GM21526 (cell line): Measurements from ENCODE around the gene TMEFF2.

ENCODE experiments used
- ATAC-seq: cut with Tn5 transposase; IDR thresholded peaks from one replicate; pipeline ENCODE4 v1.9.1; 2021; ENCODE audit warnings: moderate library complexity; ENCODE audit not compliant: unreplicated experiment, low FRiP score

TMEFF2 gene

DNA sequence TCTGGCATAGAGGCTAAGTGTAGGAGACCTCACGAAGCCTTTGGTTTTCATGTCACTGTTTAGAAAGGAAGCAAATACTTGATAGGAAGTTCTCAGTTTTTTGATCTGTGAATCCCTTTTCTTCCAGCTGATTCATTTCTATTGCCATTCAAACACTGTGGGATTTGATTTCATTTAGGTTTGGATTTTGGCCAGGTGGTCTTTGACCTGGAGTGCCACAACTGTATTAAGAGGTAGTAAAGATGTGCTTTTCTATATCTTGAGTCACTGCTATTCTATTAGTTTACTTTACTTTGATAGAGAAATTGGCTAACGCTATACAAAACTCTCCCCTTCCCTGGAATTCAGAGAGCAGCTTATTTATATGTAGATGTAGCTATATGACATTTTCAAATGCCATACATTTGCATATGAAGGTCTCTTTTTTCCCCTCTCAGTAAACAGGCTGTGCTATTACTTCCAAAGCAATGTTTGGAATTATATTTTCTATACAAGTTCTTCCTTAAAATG is 215.5 kb downstream of the TMEFF2 start:
- ATAC-seq: no peak

GRCh38 chr2:191977754-191978153 is 217.0 kb downstream of the TMEFF2 start:
- ATAC-seq: no peak

DNA sequence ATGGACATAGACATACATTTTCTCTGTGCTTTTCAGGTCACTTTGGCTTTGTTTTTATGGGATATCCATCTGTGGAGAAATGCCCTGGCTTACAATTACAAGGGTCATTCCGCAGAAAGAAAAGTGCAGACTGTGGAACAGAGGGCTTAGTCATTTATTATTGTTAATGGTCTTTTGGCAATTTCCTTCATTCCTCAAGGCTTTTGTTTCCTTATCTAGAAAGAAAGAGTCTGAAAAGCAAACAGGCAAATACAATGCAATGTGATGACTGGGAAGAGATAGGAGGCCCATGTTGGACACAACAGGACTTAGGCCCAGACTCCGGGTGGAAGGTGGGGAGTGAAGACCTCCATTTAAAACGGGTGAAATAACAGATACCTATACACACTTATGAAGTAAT is 218.3 kb downstream of the TMEFF2 start:
- ATAC-seq: no peak

DNA sequence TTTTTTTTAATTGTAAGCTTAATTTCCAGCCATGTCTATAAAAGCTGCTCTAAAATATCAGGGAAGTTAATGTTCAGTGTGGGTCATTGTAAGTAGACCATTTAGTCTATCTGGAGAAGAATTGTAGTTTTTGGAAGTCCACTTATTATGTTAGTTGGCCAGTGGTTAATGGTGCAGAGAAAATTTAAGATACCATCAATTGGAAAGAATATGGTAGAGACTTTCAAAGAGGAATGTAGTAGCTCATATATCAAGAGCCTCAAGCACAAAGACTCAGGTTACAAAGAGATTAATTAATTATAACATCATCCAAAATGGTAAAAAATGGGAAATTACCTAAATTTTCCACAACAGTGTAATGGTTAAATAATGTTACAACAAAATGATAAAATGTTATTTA is 220.1 kb downstream of the TMEFF2 start:
- no peak for ATAC-seq

DNA sequence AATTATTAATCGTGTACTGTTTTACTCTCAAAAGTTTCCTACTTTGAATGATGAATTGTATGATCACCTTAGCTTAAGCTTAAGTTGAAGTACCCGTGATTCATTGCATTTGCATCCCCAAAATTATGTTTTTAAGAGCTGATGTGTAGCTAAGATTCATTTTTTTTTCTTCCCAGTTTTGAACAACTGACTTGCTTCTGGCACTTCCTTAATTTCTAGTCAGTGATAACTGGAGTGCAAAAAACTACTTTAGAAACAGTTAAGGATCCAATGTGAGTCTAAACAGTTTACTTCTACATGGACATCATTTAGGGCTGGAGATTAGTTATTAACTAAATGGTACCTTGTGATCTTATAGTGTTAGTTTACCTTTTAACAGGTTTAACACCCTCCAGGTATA is 223.9 kb downstream of the TMEFF2 start:
- no peak for ATAC-seq

DNA sequence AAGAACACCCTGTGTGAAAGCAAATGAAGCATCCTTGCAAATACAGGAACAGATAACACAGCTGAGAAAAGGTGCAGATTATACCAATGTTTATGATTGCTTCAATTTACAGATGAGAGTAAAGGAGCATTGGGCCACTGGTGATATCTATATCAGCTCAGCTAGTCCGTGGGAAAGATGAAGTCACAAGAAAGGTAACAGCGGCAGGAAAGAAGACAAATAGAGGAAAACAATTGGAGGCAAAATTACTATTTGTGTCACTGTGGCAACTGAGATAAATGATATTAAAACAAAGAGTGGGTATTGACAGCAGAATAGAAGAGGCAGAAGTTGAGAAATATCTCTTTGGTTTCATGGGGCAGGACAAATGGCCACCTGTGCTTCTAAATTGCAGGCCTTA is 226.6 kb downstream of the TMEFF2 start:
- no peak for ATAC-seq

DNA sequence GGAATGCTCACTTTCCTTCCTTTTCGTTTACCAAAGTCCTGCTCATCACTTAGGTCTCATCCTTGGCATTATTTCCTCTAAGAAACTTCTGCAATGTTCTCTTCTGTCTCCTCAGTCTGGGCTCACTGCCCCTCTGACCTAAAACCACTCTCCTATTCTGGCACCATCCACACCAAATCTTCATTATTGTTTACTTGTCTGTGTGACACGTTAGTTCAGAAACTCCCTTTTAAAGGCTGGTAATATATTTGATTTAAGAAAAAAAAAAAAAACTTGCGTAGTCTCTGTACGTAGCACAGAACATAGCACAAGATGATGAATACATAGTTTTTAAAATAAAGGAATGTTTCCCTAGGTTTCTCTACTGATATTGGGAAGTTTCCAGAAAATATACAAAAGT is 229.0 kb downstream of the TMEFF2 start:
- ATAC-seq: no peak

DNA sequence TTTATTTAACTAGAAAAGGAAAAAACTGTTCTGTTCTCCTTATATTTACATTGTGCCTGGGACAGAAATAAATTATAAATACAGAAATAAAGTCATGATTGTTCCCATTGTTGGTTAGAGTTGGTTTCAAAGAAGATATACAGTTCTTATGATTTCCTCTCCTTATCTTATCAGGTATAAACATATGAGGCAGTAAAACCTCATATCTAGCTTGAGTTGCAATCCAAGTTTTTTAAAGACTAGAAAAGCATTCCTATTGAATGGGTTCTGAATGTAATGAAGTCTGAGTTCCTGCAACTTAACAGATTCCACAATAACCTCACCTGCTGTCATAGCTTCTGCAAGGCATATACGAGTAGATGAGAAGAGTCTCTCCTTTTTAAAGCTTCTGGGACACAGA is 233.2 kb downstream of the TMEFF2 start:
- no peak for ATAC-seq

GRCh38 chr2:191959209-191959608 is 235.5 kb downstream of the TMEFF2 start:
- ATAC-seq: no peak

- ATAC-seq: no peak
These were observed 236.5 kb downstream of the TMEFF2 start for GRCh38 chr2:191957996-191958860.

GRCh38 chr2:191954451-191954850 is 240.3 kb downstream of the TMEFF2 start:
- no peak for ATAC-seq

DNA sequence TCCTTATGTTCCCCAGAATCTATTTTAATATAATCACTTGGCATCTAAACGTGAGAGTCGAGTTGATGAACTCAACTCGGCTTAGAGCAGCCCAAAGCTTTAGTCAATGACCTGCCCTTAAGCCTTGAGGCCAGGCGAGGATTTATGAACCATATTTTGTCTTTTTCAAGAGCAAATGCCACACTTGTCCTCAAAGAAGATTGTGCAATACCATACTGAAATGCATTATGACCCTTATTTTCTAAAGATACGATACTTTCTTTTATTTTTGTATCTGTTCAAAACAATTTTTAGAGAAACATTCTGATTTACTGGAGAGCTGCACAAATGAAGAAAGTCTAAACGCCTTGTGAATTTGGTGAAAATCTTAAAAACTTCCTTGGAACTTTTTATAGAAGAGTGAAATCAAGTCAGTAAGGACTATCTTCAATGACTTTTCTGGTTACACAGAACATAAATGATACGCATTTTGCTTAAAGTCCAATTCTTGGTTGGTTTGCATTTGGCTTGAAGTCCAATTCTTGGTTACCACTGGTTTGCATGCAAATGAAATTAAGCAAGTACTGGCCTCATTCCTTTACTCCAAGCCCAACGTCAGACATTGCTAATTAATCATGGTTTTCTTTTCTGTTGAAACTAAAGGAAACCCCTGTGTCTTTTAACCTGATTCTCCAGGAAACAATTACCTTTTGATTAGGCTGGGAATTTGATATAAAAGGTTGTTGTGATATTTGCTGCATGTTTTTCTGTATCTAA is 242.0 kb downstream of the TMEFF2 start:
- no peak for ATAC-seq

- no peak for ATAC-seq
These were observed 242.9 kb downstream of the TMEFF2 start for GRCh38 chr2:191951832-191952231.

- no peak for ATAC-seq
These were observed 243.4 kb downstream of the TMEFF2 start for GRCh38 chr2:191951376-191951775.

GRCh38 chr2:191950132-191950874 is 244.4 kb downstream of the TMEFF2 start:
- no peak for ATAC-seq

DNA sequence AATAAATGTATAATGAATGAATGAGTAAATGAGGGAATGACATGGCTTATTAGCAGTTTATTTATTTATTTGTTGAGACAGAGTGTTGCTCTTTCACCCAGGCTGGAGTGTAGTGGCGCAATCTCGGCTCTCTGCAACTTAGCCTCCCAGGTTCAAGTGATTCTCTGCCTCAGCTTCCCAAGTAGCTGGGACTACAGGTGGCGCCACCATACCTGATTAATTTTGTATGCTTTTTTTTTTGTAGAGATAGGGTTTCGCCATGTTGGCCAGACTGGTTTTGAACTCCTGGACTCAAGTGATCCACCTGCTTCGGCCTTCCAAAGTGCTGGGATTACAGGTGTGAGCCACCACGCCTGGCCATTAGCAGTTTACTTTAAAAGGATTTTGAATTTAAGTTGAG is 247.5 kb downstream of the TMEFF2 start:
- no peak for ATAC-seq

- no peak for ATAC-seq
These were observed 248.1 kb downstream of the TMEFF2 start for GRCh38 chr2:191946471-191947182.

DNA sequence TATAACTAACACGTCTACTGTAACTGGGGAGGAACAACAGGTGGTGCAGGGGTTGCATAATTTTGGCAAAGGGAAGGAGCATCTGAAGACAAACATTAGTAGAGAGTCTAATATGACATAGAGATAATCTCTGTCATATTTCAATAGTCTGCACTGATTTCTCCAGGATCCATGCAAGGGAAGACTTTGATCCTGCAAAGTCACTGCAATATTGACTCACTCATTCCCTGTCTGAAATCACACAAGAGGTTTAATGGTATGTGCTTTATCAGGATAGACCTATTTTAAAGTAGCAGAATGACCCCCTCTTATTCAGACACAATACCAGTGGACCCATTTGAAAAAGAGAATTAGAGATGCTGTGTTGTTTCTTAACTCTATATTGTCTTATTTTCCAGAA is 249.1 kb downstream of the TMEFF2 start:
- ATAC-seq: no peak

DNA sequence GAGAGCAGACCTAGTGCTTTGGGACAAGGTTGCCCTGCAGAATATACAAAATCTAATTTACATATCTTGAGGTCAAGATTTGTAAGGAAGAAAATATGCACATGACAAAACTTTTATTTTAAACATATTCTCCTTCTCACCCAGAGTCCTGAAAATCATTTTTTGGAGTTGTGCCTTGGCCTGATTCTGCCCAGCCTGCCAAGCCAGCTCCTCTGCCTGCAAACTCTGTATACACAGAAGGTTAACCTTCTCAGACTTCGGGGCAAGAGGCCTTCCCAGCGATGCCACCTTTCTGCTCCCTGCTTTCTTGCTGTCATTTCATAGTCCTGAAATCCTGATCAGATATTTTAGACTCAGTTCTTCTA is 252.0 kb downstream of the TMEFF2 start:
- no peak for ATAC-seq

DNA sequence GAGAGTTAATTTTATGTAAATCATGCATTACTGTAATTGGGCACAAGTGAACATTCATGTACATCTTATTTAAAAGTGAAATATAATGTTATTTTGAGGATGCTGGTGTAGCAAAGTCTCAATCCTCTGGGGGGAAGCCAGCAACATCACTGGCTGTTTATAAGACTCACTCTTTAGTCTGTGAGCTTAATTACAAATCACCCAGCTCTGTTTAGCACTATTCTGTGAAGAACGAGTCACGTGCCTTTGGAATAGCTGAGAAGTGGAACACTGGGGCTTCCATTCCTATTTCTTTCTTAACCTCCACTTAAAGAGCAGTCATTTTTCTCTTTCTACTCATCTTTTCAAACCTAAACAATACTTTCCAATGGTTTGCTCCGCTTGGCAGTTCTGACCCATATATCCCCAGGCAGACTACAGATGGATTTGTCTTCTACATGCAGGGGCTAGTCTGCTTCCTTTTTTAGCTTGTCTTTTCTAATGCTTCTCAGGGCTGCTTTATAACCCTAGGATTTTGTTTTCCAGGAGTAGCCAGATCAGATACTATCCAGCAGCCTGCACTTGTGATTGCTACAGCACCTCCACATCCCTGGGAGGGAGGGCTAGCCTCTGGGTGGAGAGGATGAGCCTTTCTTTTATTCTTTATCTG is 252.5 kb downstream of the TMEFF2 start:
- ATAC-seq: no peak
